PFSK-1 (cell line): ENCODE measurements around the gene ARMC3.

Experiments
- FOXP2 ChIP-seq: optimal IDR thresholded peaks from 2 replicates; pipeline ENCODE3; 2011; ENCODE audit warnings: borderline replicate concordance, control low read depth, inconsistent platforms; ENCODE audit not compliant: insufficient read depth; ENCODE audit errors: extremely low read length, extremely low read depth
- POLR2AphosphoS5 ChIP-seq: IDR thresholded peaks from 2 replicates; pipeline ENCODE4 v1.6.1; 2012; ENCODE audit warnings: low read depth, mild to moderate bottlenecking, control low read depth, low read length, moderate library complexity
- SIN3A ChIP-seq: IDR thresholded peaks from 2 replicates; pipeline ENCODE4 v1.6.1; 2012; ENCODE audit warnings: mild to moderate bottlenecking, low read length, moderate library complexity, borderline replicate concordance; ENCODE audit not compliant: insufficient read depth
- TAF1 ChIP-seq: IDR thresholded peaks from 2 replicates; pipeline ENCODE4 v1.6.1; 2012; ENCODE audit warnings: low read length, control low read depth, borderline replicate concordance; ENCODE audit not compliant: insufficient read depth
- TF ChIP-seq, protein P1 (sequence below), 2 experiments: IDR thresholded peaks; 2 replicates each; pipeline versions ENCODE4 v1.6.1 to v1.8.0; 2011 to 2012; ENCODE audit warnings: low read depth in 2 of 2, low read length in 2 of 2, control low read depth in 1 of 2, inconsistent platforms in 1 of 2, mild to moderate bottlenecking in 1 of 2, moderate library complexity in 1 of 2; ENCODE audit not compliant: insufficient read depth in 1 of 2

The ARMC3 gene

DNA sequence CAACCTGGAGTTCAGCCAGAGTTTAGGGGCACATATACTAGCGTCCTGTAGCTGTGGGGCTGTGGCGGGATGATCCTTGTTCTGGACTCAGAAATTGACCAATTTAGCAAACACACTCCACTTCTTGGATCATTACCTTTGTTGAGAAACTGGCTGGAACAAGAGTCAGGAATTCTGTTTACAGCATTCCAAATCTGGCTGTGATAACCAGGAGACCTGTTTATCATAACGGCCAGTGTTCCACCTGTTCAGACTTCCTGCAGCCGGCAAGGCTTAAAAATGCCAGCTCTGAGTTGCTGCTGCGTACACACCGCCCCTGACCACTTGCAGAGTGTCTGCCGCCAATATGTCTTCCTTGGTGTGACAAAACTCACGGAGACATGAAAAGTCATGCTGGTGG lies 64.8 kb downstream of the ARMC3 start:
- TF ChIP-seq FOXP2 (no peak), POLR2AphosphoS5 (no peak), SIN3A (no peak), TAF1 (no peak)
- TF ChIP-seq, protein P1, sequence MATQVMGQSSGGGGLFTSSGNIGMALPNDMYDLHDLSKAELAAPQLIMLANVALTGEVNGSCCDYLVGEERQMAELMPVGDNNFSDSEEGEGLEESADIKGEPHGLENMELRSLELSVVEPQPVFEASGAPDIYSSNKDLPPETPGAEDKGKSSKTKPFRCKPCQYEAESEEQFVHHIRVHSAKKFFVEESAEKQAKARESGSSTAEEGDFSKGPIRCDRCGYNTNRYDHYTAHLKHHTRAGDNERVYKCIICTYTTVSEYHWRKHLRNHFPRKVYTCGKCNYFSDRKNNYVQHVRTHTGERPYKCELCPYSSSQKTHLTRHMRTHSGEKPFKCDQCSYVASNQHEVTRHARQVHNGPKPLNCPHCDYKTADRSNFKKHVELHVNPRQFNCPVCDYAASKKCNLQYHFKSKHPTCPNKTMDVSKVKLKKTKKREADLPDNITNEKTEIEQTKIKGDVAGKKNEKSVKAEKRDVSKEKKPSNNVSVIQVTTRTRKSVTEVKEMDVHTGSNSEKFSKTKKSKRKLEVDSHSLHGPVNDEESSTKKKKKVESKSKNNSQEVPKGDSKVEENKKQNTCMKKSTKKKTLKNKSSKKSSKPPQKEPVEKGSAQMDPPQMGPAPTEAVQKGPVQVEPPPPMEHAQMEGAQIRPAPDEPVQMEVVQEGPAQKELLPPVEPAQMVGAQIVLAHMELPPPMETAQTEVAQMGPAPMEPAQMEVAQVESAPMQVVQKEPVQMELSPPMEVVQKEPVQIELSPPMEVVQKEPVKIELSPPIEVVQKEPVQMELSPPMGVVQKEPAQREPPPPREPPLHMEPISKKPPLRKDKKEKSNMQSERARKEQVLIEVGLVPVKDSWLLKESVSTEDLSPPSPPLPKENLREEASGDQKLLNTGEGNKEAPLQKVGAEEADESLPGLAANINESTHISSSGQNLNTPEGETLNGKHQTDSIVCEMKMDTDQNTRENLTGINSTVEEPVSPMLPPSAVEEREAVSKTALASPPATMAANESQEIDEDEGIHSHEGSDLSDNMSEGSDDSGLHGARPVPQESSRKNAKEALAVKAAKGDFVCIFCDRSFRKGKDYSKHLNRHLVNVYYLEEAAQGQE (IDR thresholded peaks at IDR 0.05; ENCODE audit: insufficient read depth in 1 of 2, low read depth in 2 of 2, low read length in 2 of 2) = no peak

DNA sequence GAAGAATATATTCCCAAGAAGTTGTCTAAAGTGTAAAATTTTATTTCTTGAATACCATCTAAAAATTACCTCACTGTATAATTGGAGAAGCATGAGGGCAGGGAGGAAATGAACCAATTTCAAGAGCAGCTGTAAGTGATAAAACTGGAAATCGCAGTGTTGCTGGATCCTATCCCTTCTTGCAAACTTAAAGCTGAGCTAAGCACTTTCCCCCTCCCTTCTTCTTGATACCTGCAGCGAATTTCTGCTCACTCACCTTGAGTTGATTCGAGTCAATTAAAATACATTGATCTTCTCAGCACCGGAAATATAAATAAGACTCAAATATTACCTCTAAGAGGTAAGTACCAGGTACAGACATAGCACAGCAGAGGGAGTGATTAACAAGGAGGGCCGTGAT lies 65.5 kb downstream of the ARMC3 start:
- no peak for TF ChIP-seq FOXP2
- no peak for TF ChIP-seq SIN3A
- TF ChIP-seq, protein P1 (IDR thresholded peaks at IDR 0.05; ENCODE audit: insufficient read depth in 1 of 2, low read depth in 2 of 2, low read length in 2 of 2) = no peak
- no peak for TF ChIP-seq TAF1
- no peak for TF ChIP-seq POLR2AphosphoS5

DNA sequence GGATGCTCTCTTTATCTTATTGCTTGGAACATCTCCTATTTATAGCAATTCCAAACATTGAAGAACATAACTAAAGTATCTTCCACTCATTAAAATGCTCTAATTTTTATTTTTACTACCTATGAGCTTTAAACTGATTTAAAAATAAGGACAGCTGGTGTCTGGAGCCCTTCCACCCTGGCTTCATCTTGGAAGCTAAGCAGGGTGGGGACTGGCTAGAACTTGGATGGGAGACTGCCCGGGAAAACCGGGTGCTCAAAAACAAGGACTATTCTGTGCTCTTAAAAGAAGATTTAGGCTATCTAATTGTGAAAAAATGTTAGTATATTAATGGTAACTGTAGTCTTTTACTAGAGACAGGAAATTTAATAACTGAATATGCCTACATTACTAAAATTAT lies 69.2 kb downstream of the ARMC3 start:
- no peak for TF ChIP-seq SIN3A
- TF ChIP-seq FOXP2 = no peak
- TF ChIP-seq, protein P1 (IDR thresholded peaks at IDR 0.05; ENCODE audit: insufficient read depth in 1 of 2, low read depth in 2 of 2, low read length in 2 of 2) = no peak
- no peak for TF ChIP-seq TAF1
- TF ChIP-seq POLR2AphosphoS5 = no peak

DNA sequence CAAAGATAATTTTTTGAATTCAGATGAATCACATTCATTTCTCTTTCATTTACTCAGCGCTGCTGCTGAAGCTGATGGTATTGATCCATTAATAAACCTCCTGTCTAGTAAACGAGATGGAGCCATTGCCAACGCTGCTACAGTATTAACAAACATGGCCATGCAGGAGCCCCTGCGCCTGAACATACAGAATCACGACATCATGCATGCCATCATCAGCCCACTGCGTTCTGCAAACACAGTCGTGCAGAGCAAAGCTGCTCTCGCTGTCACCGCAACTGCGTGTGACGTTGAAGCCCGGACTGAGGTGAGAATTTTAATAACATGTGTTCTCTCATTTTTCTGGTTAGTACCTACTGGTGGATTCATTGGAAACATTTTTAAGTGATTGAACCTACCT lies 70.2 kb downstream of the ARMC3 start:
- TF ChIP-seq, protein P1 (IDR thresholded peaks at IDR 0.05; ENCODE audit: insufficient read depth in 1 of 2, low read depth in 2 of 2, low read length in 2 of 2) = no peak
- TF ChIP-seq POLR2AphosphoS5 = no peak

DNA sequence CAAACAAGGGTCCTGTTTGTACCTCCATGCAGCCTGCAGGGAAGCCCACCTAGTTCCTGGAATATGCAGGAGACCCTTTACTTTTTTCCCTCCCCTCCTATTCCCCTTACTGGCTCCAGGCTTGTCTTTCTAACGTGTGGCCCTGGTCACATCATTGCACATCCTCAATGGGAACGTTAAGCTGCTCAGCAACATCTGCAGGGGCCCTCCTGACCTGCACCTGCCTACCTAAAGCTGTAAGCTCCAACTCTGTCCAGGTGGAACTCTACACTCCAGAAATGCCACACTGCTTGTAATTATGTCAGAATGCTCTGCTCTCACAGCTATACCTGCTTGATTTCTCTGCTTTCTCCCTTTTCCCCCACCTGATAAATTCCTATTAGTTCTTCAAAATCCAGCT lies 72.1 kb downstream of the ARMC3 start:
- TF ChIP-seq FOXP2 (no peak), TAF1 (no peak), SIN3A (no peak), POLR2AphosphoS5 (no peak)
- TF ChIP-seq, protein P1 (IDR thresholded peaks at IDR 0.05; ENCODE audit: insufficient read depth in 1 of 2, low read depth in 2 of 2, low read length in 2 of 2) = no peak
